SK-N-MC (cell line): Measurements from ENCODE around the gene SLC27A6.
"Not testable (repeated sequence)": the region's sequence is repeated elsewhere in the genome, so short reads cannot be mapped to it uniquely, and the experiment has no call there.

Experiments
- DNase-seq: peaks from one replicate; pipeline ENCODE4 v3.0.0-alpha.2; 2011; ENCODE audit warnings: low read depth, low spot score
- H3K27ac ChIP-seq: fragments of 200-600 bp; sonication (generic); 2 replicates; pipeline ENCODE4 v1.5.1; 2016; ENCODE audit warnings: mixed run types
- H3K36me3 ChIP-seq: fragments of 200-600 bp; sonication (generic); 2 replicates; pipeline ENCODE4 v1.6.1; 2017; ENCODE audit warnings: antibody characterized with exemption, low read length, mixed read lengths; ENCODE audit not compliant: insufficient read depth
- H3K4me3 ChIP-seq: fragments of 200-600 bp; sonication (generic); 2 replicates; pipeline ENCODE4 v1.5.1; 2016
- H3K9ac ChIP-seq: fragments of 200-600 bp; sonication (generic); 2 replicates; pipeline ENCODE4 v1.8.0; 2017; ENCODE audit warnings: mixed run types, mixed read lengths; ENCODE audit not compliant: insufficient read length
- H3K9me3 ChIP-seq: fragments of 200-600 bp; sonication (generic); 2 replicates; pipeline ENCODE4 v1.6.1; 2017; ENCODE audit warnings: low read depth, mild to moderate bottlenecking, antibody characterized with exemption, low read length, moderate library complexity, mixed read lengths
- EZH2 ChIP-seq: fragments of 200-600 bp; sonication (generic); IDR thresholded peaks from one replicate; pipeline ENCODE4 v1.6.1; 2017; ENCODE audit warnings: antibody characterized with exemption
- FOXP2 ChIP-seq: optimal IDR thresholded peaks from 2 replicates; pipeline ENCODE3; 2011; ENCODE audit warnings: mild to moderate bottlenecking, moderate library complexity; ENCODE audit not compliant: insufficient read depth; ENCODE audit errors: extremely low read length, control extremely low read depth
- POLR2AphosphoS5 ChIP-seq: IDR thresholded peaks from 2 replicates; pipeline ENCODE4 v1.6.1; 2012; ENCODE audit warnings: mild to moderate bottlenecking, low read depth, low read length, borderline replicate concordance

Gene SLC27A6

GRCh38 chr5:128965011-128965637 lies at the start of gene SLC27A6:
TSS of gene SLC27A6 (plus strand) at chr5:128965488. CDS start at chr5:128966138, 650 bp downstream.
- TF ChIP-seq POLR2AphosphoS5 (no peak), EZH2 (no peak), FOXP2 (no peak)
- Histone ChIP-seq H3K9ac (no peak within 1 kb of the TSS), H3K27ac (no peak within 1 kb of the TSS), H3K9me3 (no peaks in the 10 kb centered on the region), H3K36me3 (no peaks in the 10 kb centered on the region), H3K4me3 (no peak within 1 kb of the TSS)
- no peak for DNase-seq

- Histone ChIP-seq H3K9ac (no peak overlapping the region), H3K9me3 (no peaks in the 10 kb centered on the region), H3K36me3 (no peaks in the 10 kb centered on the region), H3K27ac (no peak overlapping the region), H3K4me3 (no peak overlapping the region)
- TF ChIP-seq POLR2AphosphoS5 (no peak), EZH2 (no peak), FOXP2 (no peak)
- no peak for DNase-seq
Measured at GRCh38 chr5:128919542-128919941, 45.7 kb upstream of the SLC27A6 start.

- no peak for DNase-seq
- TF ChIP-seq EZH2 (no peak), FOXP2 (no peak), POLR2AphosphoS5 (no peak)
Measured at GRCh38 chr5:128920345-128921215, 44.7 kb upstream of the SLC27A6 start.

GRCh38 chr5:128924299-128924698 lies 41.0 kb upstream of the SLC27A6 start:
- Histone ChIP-seq H3K9me3 (no peaks in the 10 kb centered on the region), H3K27ac (no peak overlapping the region), H3K9ac (no peak overlapping the region), H3K36me3 (no peaks in the 10 kb centered on the region), H3K4me3 (no peak overlapping the region)
- no peak for TF ChIP-seq POLR2AphosphoS5
- TF ChIP-seq EZH2 = no peak
- no peak for TF ChIP-seq FOXP2
- DNase-seq = no peak

More at GRCh38 chr5:128920345-128921215, 44.7 kb upstream of the SLC27A6 start:
- Histone ChIP-seq H3K27ac (no peak overlapping the region), H3K36me3 (no peaks in the 10 kb centered on the region), H3K4me3 (no peak overlapping the region), H3K9me3 (no peaks in the 10 kb centered on the region), H3K9ac (no peak overlapping the region)

GRCh38 chr5:128925973-128926372 lies 39.3 kb upstream of the SLC27A6 start:
- Histone ChIP-seq H3K27ac (no peak overlapping the region), H3K4me3 (no peak overlapping the region), H3K36me3 (no peaks in the 10 kb centered on the region), H3K9me3 (no peaks in the 10 kb centered on the region), H3K9ac (no peak overlapping the region)
- no peak for DNase-seq
- TF ChIP-seq EZH2 (no peak), POLR2AphosphoS5 (no peak), FOXP2 (no peak)

- Histone ChIP-seq H3K9ac (no peak overlapping the region), H3K36me3 (no peaks in the 10 kb centered on the region), H3K27ac (no peak overlapping the region), H3K4me3 (no peak overlapping the region), H3K9me3 (no peaks in the 10 kb centered on the region)
- DNase-seq = no peak
- TF ChIP-seq EZH2 = no peak
Measured at GRCh38 chr5:128927644-128928043, 37.6 kb upstream of the SLC27A6 start.

GRCh38 chr5:128932232-128932631 lies 33.1 kb upstream of the SLC27A6 start:
- not testable (repeated sequence) for H3K9me3 ChIP-seq, DNase-seq, H3K9ac ChIP-seq, H3K36me3 ChIP-seq, H3K27ac ChIP-seq, H3K4me3 ChIP-seq

GRCh38 chr5:128943100-128943499 lies 22.2 kb upstream of the SLC27A6 start:
- not testable (repeated sequence) for H3K4me3 ChIP-seq, DNase-seq, H3K36me3 ChIP-seq, H3K27ac ChIP-seq, H3K9me3 ChIP-seq, H3K9ac ChIP-seq
